ENCODE results near the gene NPTX1.

The NPTX1 gene

GRCh38 chr17:80485846-80486245 is 9.4 kb upstream of the NPTX1 start:
- no peak for TF ChIP-seq CTCF (IDR thresholded peaks at IDR 0.05; ENCODE audit: low read depth, low read length)
- no peak for DNase-seq (ENCODE audit: extremely low read depth, low read depth)

GRCh38 chr17:80482555-80483308 is 6.3 kb upstream of the NPTX1 start:
- no peak for DNase-seq (ENCODE audit: extremely low read depth, low read depth)
- TF ChIP-seq CTCF (IDR thresholded peaks at IDR 0.05; ENCODE audit: low read depth, low read length): no peak

- DNase-seq (ENCODE audit: extremely low read depth, low read depth): no peak
- TF ChIP-seq CTCF (IDR thresholded peaks at IDR 0.05; ENCODE audit: low read depth, low read length): no peak
These were observed 5.6 kb upstream of the NPTX1 start for GRCh38 chr17:80482058-80482318.

GRCh38 chr17:80481284-80482057 is 5.1 kb upstream of the NPTX1 start:
- DNase-seq (ENCODE audit: extremely low read depth, low read depth): no peak
- no peak for TF ChIP-seq CTCF (IDR thresholded peaks at IDR 0.05; ENCODE audit: low read depth, low read length)

- no peak for DNase-seq (ENCODE audit: extremely low read depth, low read depth)
- no peak for TF ChIP-seq CTCF (IDR thresholded peaks at IDR 0.05; ENCODE audit: low read depth, low read length)
These were observed 3.8 kb upstream of the NPTX1 start for GRCh38 chr17:80480248-80480647.

- no peak for DNase-seq (ENCODE audit: extremely low read depth, low read depth)
- TF ChIP-seq CTCF (IDR thresholded peaks at IDR 0.05; ENCODE audit: low read depth, low read length): no peak
These were observed 2.8 kb upstream of the NPTX1 start for GRCh38 chr17:80479246-80479566.

- DNase-seq (ENCODE audit: extremely low read depth, low read depth): no peak
- TF ChIP-seq CTCF (IDR thresholded peaks at IDR 0.05; ENCODE audit: low read depth, low read length): no peak
These were observed 2.3 kb upstream of the NPTX1 start for GRCh38 chr17:80478487-80479245.

Measured in AG09319 (cell line).